HG03280 (cell line): ENCODE measurements around the gene UMOD.

Source experiments
- ATAC-seq: cut with Tn5 transposase; IDR thresholded peaks from one replicate; pipeline ENCODE4 v1.9.1; 2021; ENCODE audit warnings: mild to moderate bottlenecking, moderate library complexity; ENCODE audit not compliant: unreplicated experiment

UMOD gene

DNA sequence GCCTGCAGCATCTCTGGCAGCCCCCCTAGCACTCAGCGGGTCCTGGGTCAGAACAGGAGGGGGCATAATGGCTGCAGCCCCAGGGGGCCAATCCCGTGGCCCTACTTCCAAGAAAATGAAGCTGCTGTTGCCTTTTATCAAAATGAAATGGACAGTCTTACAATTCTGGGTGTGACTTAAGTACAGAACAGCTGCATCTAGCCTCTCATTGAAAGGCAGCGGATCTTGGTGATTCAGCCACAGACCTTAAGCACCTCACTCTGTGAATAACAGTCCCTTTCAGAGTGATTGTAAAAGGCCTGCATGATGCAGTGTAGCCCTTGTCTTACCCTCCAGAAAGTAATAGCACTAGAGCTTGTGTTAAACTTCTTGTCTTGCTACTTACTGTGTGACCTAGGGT lies 11.5 kb upstream of the UMOD start:
- no peak for ATAC-seq

GRCh38 chr16:20363191-20363590 lies 10.7 kb upstream of the UMOD start:
- ATAC-seq = no peak

DNA sequence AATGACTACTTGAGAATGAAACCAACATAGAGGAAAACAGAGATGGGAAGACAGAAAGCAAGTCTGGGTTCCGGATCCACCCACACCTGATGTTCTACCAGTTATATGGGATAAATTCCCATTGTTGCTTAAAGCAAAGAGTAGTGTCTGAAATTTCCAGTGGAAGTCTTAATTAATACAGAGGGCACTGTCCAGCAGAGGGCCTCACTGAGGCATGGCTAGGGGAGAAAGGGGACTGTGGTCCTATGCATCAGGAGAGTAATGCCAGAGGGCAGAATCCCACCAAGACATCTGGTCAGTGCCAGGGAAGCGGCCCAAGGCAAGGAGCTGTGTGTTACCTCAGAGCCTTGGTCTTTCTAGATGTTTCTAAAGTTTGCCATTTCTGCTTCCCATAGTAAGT lies 7.5 kb upstream of the UMOD start:
- ATAC-seq = no peak

GRCh38 chr16:20355114-20355782 lies 2.7 kb upstream of the UMOD start:
- ATAC-seq = no peak

GRCh38 chr16:20353379-20353778 lies 864 bp upstream of the UMOD start:
- no peak for ATAC-seq

- no peak for ATAC-seq
Observed at GRCh38 chr16:20349615-20350014, 2.9 kb downstream of the UMOD start.

GRCh38 chr16:20348365-20349185 lies 3.9 kb downstream of the UMOD start:
- ATAC-seq = no peak

GRCh38 chr16:20347666-20348364 lies 4.7 kb downstream of the UMOD start:
- ATAC-seq = no peak

GRCh38 chr16:20344611-20345010 lies 7.9 kb downstream of the UMOD start:
- no peak for ATAC-seq

- no peak for ATAC-seq
Observed at GRCh38 chr16:20339744-20340143, 12.8 kb downstream of the UMOD start.

- no peak for ATAC-seq
Observed at GRCh38 chr16:20336955-20337354, 15.6 kb downstream of the UMOD start.

DNA sequence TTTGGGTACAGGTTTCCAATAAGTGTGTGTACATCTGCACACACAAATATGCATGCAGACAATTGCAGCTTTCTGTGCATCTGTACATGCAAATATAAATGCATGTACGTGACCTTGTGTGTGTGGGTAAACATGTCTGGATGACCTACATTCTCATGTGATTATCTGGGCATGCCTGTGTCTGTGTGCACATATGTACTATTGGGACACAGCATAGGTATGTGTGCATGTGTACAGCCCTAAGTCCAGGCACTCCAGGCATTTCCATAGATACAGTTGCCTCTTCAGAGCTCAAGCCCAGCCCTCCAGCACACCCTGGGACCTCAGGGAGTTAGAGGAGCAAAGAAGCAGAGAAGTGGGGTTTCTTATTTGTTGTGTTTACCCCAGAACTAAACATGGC lies 18.1 kb downstream of the UMOD start:
- no peak for ATAC-seq

GRCh38 chr16:20333120-20333519 lies 19.4 kb downstream of the UMOD start:
- no peak for ATAC-seq

- no peak for ATAC-seq
Observed at GRCh38 chr16:20332411-20332810, 20.1 kb downstream of the UMOD start.

DNA sequence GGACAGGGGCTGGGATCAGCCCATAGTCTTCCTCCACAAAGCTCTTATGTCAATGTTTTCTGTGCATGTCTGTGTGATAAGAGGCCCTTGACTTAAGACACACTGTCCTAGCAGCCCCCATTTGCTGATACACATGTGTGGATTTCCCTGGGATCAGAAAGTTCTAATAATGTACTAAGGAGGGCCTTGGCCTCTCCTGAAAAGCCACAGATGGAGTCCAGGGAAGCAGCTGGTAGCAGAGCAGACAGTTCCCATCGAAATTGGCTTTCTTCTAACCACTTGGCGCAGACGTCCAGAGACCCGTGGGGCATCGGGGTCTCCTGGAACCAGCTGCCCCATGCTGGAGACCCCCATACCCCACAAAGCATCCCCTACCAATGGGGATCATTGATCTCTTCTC lies 20.9 kb downstream of the UMOD start:
- ATAC-seq = no peak

DNA sequence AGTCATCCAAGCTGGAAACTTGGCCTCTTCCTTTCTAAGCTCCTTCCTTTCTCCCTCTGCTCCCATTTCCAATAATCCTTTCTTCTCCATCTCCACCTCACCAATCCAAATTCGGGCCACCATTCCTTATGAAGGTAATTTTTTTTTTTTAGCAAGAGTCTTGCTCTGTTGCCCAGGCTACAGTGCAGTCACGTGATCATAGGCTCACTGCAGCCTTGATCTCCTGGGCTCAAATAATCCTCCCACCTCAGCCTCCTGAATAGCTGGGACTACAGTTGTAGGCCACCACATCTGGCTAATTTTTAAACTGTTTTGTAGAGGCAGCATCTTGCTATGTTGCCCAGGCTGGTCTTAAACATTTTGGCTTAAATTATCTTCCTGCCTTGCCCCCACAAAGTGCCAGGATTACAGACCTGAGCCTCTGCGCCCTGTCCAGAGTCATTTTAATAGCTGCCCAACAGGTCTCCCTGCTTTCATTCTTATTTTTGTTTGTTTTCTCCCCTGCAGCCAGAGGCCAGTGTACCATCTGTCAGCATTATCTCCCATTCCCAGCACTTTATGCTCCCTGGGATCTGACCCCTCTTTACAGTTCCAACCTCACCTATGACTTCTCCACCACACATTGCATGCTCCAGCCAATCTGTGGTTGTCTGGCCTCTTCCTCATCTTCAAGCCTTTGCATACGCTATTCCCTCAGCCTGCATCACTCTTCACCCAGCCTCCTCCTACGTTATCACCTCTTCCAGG lies 22.9 kb downstream of the UMOD start:
- ATAC-seq = no peak

DNA sequence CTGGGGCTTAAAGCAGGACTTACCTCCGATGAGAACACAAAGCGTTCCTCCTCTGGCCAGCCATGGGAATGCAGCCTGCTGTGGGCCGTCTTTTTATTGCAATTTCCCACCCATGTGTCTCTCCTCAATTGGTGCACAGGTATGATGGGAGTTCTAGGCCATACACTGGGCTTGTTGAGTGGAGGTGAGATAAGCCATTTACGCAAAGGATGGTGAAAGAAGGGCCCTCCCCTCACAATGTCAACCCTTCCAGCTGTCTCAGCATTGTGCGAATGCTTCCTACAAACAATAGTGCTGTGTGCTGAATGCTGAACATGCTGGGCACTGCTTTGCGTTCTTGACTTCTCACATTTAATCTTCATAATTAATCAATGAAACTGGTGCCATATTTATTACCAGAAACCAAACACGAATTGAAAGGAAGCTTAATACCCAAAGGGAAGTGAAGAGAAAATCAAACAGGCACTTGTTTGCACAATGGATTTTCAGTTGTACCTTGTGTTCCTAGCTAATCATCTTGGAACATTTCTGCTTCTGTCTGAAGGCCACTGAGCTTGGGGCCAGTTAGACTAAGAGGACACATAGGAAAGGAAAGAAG lies 25.0 kb downstream of the UMOD start, which contains the start of gene GP2:
GP2 (minus strand) TSS at position 70 of the 598 bp plus-strand sequence. CDS start 1,082 bp downstream, outside the sequence.
- ATAC-seq = no peak

DNA sequence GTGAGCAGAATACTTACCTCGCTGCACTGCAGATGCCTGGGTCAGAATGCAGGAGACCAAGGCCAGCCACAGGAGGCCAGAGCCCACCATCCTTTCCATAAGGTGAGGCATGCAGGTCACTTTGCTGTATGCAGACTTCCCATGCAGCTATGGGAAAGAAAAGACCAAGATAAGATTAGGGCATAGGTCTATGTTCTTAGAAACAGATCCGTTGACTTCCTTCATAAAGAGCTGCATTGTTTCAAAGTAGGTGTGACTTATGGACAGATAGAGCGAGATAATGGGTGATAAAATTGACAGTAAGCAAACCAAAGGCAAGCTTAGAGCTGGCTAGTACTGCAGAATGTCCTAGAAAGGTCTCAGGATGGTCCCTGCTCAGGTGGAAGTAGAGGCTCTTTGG lies 26.2 kb downstream of the UMOD start:
- ATAC-seq = no peak

- no peak for ATAC-seq
Observed at GRCh38 chr16:20325005-20325404, 27.5 kb downstream of the UMOD start.

GRCh38 chr16:20323591-20324117 lies 28.9 kb downstream of the UMOD start:
- ATAC-seq = no peak
